GM21381 (cell line): Measurements from ENCODE around the gene TGFA.

ENCODE experiments used
- ATAC-seq: cut with Tn5 transposase; IDR thresholded peaks from one replicate; pipeline ENCODE4 v1.9.1; 2021; ENCODE audit warnings: mild to moderate bottlenecking, moderate library complexity; ENCODE audit not compliant: unreplicated experiment

The TGFA gene

DNA sequence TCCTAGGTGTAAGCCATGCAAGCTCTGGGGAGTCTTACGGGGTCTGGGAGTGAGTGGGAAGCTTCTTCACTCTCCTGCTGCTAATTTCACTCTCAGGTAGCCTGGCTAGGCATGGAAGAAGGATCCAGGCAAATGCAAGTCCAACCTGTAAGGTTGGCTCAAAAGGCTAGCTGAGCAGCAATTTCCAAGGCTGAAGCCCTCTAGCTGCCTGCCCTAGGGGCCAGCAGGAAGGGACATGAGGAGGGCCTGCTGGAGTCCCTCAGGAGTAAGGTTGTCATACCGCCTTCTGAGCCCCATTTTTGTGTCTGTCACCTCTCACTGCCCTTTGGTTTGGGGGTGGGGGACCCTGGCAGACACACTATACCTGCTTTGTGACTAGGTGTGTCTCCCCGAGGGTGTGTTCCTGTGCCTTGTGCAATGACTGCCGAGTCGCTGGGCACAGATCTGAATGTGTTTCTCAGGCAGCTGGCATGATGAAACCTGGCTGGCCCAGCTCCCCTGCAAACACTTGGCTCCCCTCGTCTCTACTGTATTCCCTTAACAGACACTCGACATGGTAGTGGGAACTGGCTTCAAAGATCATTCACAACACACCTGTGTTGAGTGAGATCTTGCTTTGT, 127.8 kb downstream of the TGFA start:
- no peak for ATAC-seq

- ATAC-seq, result no peak
These were observed 132.9 kb downstream of the TGFA start for GRCh38 chr2:70420740-70421139.

- ATAC-seq, result no peak
These were observed 133.5 kb downstream of the TGFA start for GRCh38 chr2:70420143-70420542.

DNA sequence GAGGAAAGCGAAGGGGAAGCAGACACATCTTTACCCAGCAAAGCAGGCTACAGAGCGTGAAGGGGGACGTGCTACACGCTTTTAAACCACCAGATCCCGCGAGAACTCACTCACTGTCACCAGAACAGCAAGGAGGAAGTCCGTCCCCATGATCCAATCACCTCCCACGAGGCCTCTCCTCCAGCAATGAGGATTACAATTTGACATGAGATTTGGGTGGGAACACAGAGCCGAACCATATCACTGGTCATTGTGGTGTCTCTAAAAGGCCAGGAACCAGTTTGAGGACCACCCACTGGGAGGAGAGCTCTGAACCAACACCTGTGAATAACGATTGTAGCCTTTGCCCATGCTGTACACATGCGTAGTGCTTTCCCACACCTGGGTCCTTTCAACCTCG, 135.1 kb downstream of the TGFA start:
- ATAC-seq, result no peak

- ATAC-seq, result no peak
These were observed 136.6 kb downstream of the TGFA start for GRCh38 chr2:70417011-70417410.

DNA sequence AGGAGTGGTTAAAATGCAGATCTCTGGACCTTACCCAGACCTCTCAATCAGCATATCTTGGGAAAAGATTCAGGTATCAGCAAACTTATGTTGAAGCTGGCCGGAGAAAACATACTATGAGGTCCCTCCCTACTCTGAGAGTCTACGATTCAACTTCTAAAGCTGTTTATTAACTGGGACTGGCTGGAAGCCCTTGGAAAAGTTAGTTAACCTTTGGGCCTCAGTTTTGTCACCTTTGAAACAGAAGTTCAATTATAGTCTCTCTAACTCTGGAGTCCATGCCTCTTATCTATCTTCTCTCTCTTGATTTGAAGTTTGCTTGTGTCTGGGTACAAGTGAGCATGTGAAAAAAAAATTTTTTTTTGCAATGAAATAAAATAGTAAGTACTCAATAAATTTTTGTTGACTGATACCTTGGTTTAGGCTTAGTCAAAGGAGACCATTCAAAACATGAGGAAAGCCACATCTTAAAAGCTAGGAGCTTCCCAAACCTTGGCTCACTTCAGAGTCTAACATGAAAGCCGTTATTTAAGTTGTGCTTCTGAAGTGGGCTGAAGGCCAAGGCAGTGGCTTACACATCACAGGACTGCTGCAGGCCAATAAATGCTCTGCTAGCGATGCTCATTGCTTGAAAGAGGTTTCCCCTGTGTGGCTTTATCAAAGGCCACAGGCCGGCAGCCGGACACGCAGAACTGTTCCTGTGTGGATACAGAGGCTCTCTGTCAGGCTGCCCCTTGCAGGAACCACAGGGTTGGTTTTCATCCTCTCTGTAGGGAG, 141.1 kb downstream of the TGFA start:
- ATAC-seq, result no peak

GRCh38 chr2:70411483-70412125, 142.0 kb downstream of the TGFA start:
- no peak for ATAC-seq

GRCh38 chr2:70403267-70404053, 150.2 kb downstream of the TGFA start:
- no peak for ATAC-seq

- no peak for ATAC-seq
These were observed 153.1 kb downstream of the TGFA start for GRCh38 chr2:70400539-70400938.

- ATAC-seq, result no peak
These were observed 154.6 kb downstream of the TGFA start for GRCh38 chr2:70399046-70399445.
